ENCODE results near the gene RPS21. TPM values are rescaled to one million over a fixed set of nuclear protein-coding genes. Genes with fewer than 3 reads are reported as not detected.

Gene RPS21
- polyA plus RNA-seq, 1 of the 3 experiments (the other 2 are of a cell fraction), result 16,625 TPM

DNA sequence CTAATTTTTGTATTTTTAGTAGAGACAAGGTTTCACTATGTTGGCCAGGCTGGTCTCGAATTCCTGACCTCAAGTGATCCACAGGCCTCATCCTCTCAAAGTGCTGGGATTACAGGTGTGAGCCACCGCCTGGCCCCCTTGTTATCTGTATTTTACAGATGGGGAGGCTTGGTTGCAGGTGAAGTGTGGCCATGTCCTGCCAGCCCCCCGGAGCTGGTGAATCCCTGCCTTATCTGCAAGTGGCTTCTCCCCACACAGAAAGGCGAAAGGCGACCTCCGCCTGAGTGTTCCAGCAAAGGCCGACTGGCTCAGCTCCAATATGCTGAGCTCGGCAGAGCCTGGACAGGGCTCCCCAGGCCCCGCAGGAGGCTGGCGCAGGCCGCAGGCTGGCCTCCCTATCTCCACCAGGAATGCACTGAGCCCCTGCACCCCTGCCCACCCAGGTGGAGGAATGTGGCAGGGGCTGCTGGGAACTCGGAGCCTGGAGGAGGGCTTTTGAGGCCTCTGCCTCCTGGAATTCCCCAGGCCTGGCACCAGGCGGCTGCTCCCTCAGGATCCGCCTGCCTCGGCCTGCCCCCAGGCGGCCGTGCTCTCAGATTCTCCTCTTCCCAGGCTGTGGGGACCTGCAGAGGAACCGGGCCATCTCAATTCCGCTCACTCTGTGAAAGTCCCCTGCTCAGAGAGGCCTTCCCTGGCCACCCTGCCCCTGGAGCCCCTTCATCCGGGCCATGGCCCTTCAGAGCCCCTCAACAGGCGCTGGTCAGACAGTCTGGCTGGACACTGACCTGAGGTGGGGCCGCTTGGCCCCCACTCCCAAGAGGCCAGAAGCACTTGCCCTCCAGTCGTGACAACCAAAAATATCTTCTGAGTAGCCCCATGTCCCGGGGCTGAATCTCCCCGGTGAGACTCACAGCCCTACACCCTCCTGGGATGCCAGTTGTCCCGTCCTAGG lies 10.5 kb upstream of the RPS21 start:
- no peaks in the 10 kb centered on the region for H3K9me2 ChIP-seq
- H3K9ac ChIP-seq, result no peak overlapping the region
- H3K79me2 ChIP-seq (ENCODE audit: insufficient read depth), result peaks cover 13% of the 10 kb centered on the region; the same call in 1 of the 2 replicates
- H2AFZ ChIP-seq (ENCODE audit: low read depth), result no peak overlapping the region
- ChIA-PET POLR2A (no interaction called here), CTCF (interaction anchor here (1.3 kb wide), 1 partner anchor 24 kb away, joined by 5 read pairs; no protein-coding TSS in a partner anchor)
- no peaks in the 10 kb centered on the region for H4K20me1 ChIP-seq (ENCODE audit: insufficient read depth)
- H3K36me3 ChIP-seq (replicated peaks in 1 of 2; ENCODE audit: control insufficient read depth in 1 of 2, insufficient read depth in 2 of 2, low read length in 1 of 2), result peaks cover 0 to 5% of the 10 kb centered on the region in 2 experiments
- H3K4me3 ChIP-seq (ENCODE audit: low read depth in 2 of 2, low read length in 1 of 2), result no peak overlapping the region
- no peak for DNase-seq
- H3K4me1 ChIP-seq (ENCODE audit: control insufficient read depth in 1 of 2, insufficient read depth in 2 of 2, low read depth in 1 of 2, low read length in 1 of 2), result peaks cover 7 to 47% of the 10 kb centered on the region in 2 experiments; a peak in 1 of 4 replicates
- H3K9me3 ChIP-seq, result no peaks in the 10 kb centered on the region
- no peak overlapping the region for H3K4me2 ChIP-seq
- TF ChIP-seq GABPA (IDR thresholded peaks at IDR 0.05; ENCODE audit: low read depth) (no peak), GATA2 (CRISPR knock-in tag; IDR thresholded peaks at IDR 0.05) (no peak), RAD21 (IDR thresholded peaks at IDR 0.05; ENCODE audit: low read length) (peak; percentile 20; the same call in 1 of the 2 replicates)
- TF ChIP-seq, protein P1, sequence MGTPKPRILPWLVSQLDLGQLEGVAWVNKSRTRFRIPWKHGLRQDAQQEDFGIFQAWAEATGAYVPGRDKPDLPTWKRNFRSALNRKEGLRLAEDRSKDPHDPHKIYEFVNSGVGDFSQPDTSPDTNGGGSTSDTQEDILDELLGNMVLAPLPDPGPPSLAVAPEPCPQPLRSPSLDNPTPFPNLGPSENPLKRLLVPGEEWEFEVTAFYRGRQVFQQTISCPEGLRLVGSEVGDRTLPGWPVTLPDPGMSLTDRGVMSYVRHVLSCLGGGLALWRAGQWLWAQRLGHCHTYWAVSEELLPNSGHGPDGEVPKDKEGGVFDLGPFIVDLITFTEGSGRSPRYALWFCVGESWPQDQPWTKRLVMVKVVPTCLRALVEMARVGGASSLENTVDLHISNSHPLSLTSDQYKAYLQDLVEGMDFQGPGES (IDR thresholded peaks at IDR 0.05; ENCODE audit: low read depth, low read length), result no peak
- TF ChIP-seq, protein P2, sequence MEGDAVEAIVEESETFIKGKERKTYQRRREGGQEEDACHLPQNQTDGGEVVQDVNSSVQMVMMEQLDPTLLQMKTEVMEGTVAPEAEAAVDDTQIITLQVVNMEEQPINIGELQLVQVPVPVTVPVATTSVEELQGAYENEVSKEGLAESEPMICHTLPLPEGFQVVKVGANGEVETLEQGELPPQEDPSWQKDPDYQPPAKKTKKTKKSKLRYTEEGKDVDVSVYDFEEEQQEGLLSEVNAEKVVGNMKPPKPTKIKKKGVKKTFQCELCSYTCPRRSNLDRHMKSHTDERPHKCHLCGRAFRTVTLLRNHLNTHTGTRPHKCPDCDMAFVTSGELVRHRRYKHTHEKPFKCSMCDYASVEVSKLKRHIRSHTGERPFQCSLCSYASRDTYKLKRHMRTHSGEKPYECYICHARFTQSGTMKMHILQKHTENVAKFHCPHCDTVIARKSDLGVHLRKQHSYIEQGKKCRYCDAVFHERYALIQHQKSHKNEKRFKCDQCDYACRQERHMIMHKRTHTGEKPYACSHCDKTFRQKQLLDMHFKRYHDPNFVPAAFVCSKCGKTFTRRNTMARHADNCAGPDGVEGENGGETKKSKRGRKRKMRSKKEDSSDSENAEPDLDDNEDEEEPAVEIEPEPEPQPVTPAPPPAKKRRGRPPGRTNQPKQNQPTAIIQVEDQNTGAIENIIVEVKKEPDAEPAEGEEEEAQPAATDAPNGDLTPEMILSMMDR (IDR thresholded peaks at IDR 0.05), result 0 out of 2 replicates have a peak, but pooled peaks have one; percentile 10
- WGBS (ENCODE audit: low lambda C conversion rate), result 89% methylated on average over 5 of the region's 26 CpGs
- H3K27ac ChIP-seq (ENCODE audit: low read depth in 2 of 2, low read length in 1 of 2), result peak overlapping the region in 1 of 2 experiments; percentile 51; a peak in 1 of 4 replicates
- H3F3A ChIP-seq (replicated peaks; ENCODE audit: insufficient read depth), result peaks cover 8% of the 10 kb centered on the region
- no peaks in the 10 kb centered on the region for H3K27me3 ChIP-seq (ENCODE audit: insufficient read depth)

DNA sequence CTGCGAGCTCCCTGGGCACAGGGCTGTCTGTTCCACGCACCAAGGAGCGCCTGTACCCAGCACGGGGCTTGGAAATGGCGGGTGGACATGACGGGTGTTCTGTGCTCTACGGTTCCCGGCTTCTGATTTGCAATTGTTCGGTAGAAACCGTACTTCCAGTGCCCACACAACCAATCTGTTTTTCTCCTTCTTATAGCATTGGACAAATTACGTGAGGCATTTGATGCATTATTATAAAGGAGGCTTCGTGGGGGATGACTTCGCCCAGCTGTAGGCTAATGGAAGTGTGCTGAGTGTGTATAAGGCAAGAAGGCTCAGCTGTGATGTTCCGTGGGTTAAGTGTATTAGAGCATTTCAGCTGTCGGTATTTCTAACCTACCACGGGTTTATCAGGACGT lies 9.8 kb upstream of the RPS21 start:
- no peaks in the 10 kb centered on the region for H3K27me3 ChIP-seq (ENCODE audit: insufficient read depth)
- H3K36me3 ChIP-seq (replicated peaks in 1 of 2; ENCODE audit: control insufficient read depth in 1 of 2, insufficient read depth in 2 of 2, low read length in 1 of 2), result peaks cover 0 to 5% of the 10 kb centered on the region in 2 experiments
- no peak for TF ChIP-seq FOXM1 (IDR thresholded peaks at IDR 0.05; ENCODE audit: low read depth)
- TF ChIP-seq, protein P3, sequence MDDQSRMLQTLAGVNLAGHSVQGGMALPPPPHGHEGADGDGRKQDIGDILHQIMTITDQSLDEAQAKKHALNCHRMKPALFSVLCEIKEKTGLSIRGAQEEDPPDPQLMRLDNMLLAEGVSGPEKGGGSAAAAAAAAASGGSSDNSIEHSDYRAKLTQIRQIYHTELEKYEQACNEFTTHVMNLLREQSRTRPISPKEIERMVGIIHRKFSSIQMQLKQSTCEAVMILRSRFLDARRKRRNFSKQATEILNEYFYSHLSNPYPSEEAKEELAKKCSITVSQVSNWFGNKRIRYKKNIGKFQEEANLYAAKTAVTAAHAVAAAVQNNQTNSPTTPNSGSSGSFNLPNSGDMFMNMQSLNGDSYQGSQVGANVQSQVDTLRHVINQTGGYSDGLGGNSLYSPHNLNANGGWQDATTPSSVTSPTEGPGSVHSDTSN (IDR thresholded peaks at IDR 0.05), result no peak
- no peak for TF ChIP-seq SIN3A (IDR thresholded peaks at IDR 0.05; ENCODE audit: borderline replicate concordance, low read depth, low read length)
- TF ChIP-seq EZH2phosphoT487 (IDR thresholded peaks at IDR 0.05; ENCODE audit: borderline replicate concordance, low read depth), result no peak
- peaks cover 8% of the 10 kb centered on the region for H3F3A ChIP-seq (replicated peaks; ENCODE audit: insufficient read depth)
- no peak overlapping the region for H2AFZ ChIP-seq (ENCODE audit: low read depth)
- no peaks in the 10 kb centered on the region for H4K20me1 ChIP-seq (ENCODE audit: insufficient read depth)
- CTCF ChIA-PET, result no interaction called here
- peaks cover 16% of the 10 kb centered on the region; the same call in 1 of the 2 replicates for H3K79me2 ChIP-seq (ENCODE audit: insufficient read depth)
- 94% methylated on average over 15 of the region's 17 CpGs for WGBS (ENCODE audit: low lambda C conversion rate)
- peaks cover 7 to 40% of the 10 kb centered on the region in 2 experiments; a peak in 1 of 4 replicates for H3K4me1 ChIP-seq (ENCODE audit: control insufficient read depth in 1 of 2, insufficient read depth in 2 of 2, low read depth in 1 of 2, low read length in 1 of 2)
- H3K4me3 ChIP-seq (ENCODE audit: low read depth in 2 of 2, low read length in 1 of 2), result no peak overlapping the region
- no peaks in the 10 kb centered on the region for H3K9me2 ChIP-seq
- no peak for DNase-seq
- H3K27ac ChIP-seq (ENCODE audit: low read depth in 2 of 2, low read length in 1 of 2), result peak overlapping the region in 1 of 2 experiments; percentile 51; a peak in 1 of 4 replicates
- H3K9ac ChIP-seq, result no peak overlapping the region
- POLR2A ChIA-PET, result no interaction called here
- no peaks in the 10 kb centered on the region for H3K9me3 ChIP-seq
- H3K4me2 ChIP-seq, result no peak overlapping the region
